Osteoblast (primary cell): Measurements from ENCODE around the gene ALS2. TPM values are rescaled to one million over a fixed set of nuclear protein-coding genes. Genes with fewer than 3 reads are reported as not detected.
A peak's percentile ranks its signal among the peaks of the same experiment; 100 is the strongest.

ENCODE experiments used
- DNase-seq: peaks from one replicate; pipeline ENCODE4 v3.0.0; 2011; ENCODE audit warnings: low spot score, mixed read lengths; ENCODE audit not compliant: insufficient read length; ENCODE audit errors: missing footprints
- H2AFZ ChIP-seq: 2 replicates; pipeline ENCODE4 v1.6.0; 2011; ENCODE audit warnings: mild to moderate bottlenecking, low read length
- H3K27ac ChIP-seq: 2 replicates; pipeline ENCODE4 v1.5.1; 2011; ENCODE audit warnings: mild to moderate bottlenecking, low read depth, low read length, moderate library complexity
- H3K27me3 ChIP-seq: 2 replicates; pipeline ENCODE4 v1.6.0; 2012; ENCODE audit warnings: mild to moderate bottlenecking, control low read depth, inconsistent platforms, low read length, moderate library complexity; ENCODE audit not compliant: insufficient read depth
- H3K36me3 ChIP-seq: 2 replicates; pipeline ENCODE4 v1.5.1; 2011; ENCODE audit warnings: mild to moderate bottlenecking, low read length, control low read depth, moderate library complexity; ENCODE audit not compliant: insufficient read depth
- H3K4me1 ChIP-seq: 2 replicates; pipeline ENCODE4 v1.5.1; 2011; ENCODE audit warnings: mild to moderate bottlenecking, low read length, control low read depth, moderate library complexity; ENCODE audit not compliant: insufficient read depth
- H3K4me2 ChIP-seq: 2 replicates; pipeline ENCODE4 v1.6.0; 2011; ENCODE audit warnings: mild to moderate bottlenecking, low read length; ENCODE audit not compliant: insufficient read depth
- H3K4me3 ChIP-seq: fragments of 200-600 bp; sonication (generic); 3 replicates; pipeline ENCODE4 v1.5.1; 2012; ENCODE audit warnings: mild to moderate bottlenecking, low read length, inconsistent platforms; ENCODE audit not compliant: insufficient read depth
- H3K79me2 ChIP-seq: 2 replicates; pipeline ENCODE4 v1.6.0; 2012; ENCODE audit warnings: mild to moderate bottlenecking, low read length, control low read depth, inconsistent platforms; ENCODE audit not compliant: insufficient read depth
- H3K9me3 ChIP-seq: 2 replicates; pipeline ENCODE4 v1.5.1; 2011; ENCODE audit warnings: low read depth, low read length, control low read depth
- H4K20me1 ChIP-seq: 2 replicates; pipeline ENCODE4 v1.6.0; 2012; ENCODE audit warnings: mild to moderate bottlenecking, low read length, control low read depth; ENCODE audit not compliant: insufficient read depth
- CTCF ChIP-seq: IDR thresholded peaks from 2 replicates; pipeline ENCODE4 v1.5.1; 2011; ENCODE audit warnings: mild to moderate bottlenecking, low read depth, low read length, moderate library complexity; ENCODE audit errors: extremely low read depth
- total RNA-seq: library from RNA; depleted of rRNA; stranded (reverse); fragments of >200 nt; gene quantifications from 2 replicates; pipeline ENCODE4 v1.2.3, GENCODE V29; 2012

Gene ALS2
- total RNA-seq, 1 donor = 39.1 TPM

DNA sequence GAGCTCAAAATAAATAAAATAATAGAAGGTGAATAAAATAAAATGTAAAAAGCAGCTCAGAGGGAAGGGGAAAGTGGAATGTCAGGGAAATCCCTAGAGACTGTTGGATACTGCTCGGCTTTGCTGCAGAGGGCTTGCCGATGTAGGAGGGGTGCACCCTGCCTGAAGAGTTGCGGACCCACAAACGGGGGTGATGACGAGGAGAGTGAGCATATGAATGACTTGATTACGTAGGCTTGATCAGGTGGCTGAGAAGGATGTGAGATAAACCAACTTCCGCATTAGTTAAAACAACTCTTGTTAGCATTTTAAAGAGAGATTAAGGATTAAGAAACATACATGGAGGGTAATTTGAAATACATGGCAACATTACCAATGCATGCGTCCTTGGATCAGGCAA is 116.4 kb downstream of the ALS2 start:
- DNase-seq = no peak
- H3K9me3 ChIP-seq = no peaks in the 10 kb centered on the region
- H3K36me3 ChIP-seq = no peaks in the 10 kb centered on the region
- H3K4me3 ChIP-seq = no peak overlapping the region
- no peaks in the 10 kb centered on the region for H3K79me2 ChIP-seq
- TF ChIP-seq CTCF = no peak
- no peaks in the 10 kb centered on the region for H3K27me3 ChIP-seq
- no peak overlapping the region for H3K27ac ChIP-seq
- no peaks in the 10 kb centered on the region for H4K20me1 ChIP-seq
- no peak overlapping the region for H2AFZ ChIP-seq
- H3K4me2 ChIP-seq = no peak overlapping the region
- H3K4me1 ChIP-seq = peaks cover 7% of the 10 kb centered on the region

DNA sequence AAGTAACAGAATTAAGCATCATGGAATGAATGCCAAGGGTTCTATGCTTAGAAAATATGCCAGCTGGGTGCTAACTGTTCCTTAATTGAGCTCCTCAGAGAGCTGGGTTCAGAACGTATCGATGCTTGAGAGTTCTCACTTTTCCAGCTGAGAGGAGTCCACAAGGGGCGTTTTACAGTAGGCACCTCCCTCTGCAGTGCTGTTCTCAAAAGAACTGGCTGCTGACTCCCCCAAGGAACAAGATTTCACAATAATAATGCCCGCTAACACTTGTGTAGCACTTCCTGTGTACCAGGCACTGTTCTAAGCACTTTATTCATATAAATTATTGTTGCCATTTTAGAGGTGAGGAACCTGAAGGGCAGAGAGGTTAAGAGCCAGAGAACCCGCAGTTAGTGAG is 119.4 kb downstream of the ALS2 start:
- Histone ChIP-seq H3K9me3 (no peaks in the 10 kb centered on the region), H3K79me2 (no peaks in the 10 kb centered on the region), H4K20me1 (no peaks in the 10 kb centered on the region), H3K4me3 (no peak overlapping the region), H3K27ac (no peak overlapping the region), H3K27me3 (no peaks in the 10 kb centered on the region), H3K4me2 (no peak overlapping the region), H2AFZ (peak overlapping the region; percentile 76), H3K4me1 (peaks cover 4% of the 10 kb centered on the region), H3K36me3 (no peaks in the 10 kb centered on the region)
- DNase-seq = no peak
- no peak for TF ChIP-seq CTCF

- Histone ChIP-seq H3K4me1 (peaks cover 8% of the 10 kb centered on the region), H2AFZ (peak overlapping the region; percentile 67), H3K36me3 (no peaks in the 10 kb centered on the region), H3K9me3 (no peaks in the 10 kb centered on the region), H3K4me3 (no peak overlapping the region), H3K27me3 (no peaks in the 10 kb centered on the region), H3K27ac (no peak overlapping the region), H3K79me2 (no peaks in the 10 kb centered on the region), H4K20me1 (no peaks in the 10 kb centered on the region), H3K4me2 (no peak overlapping the region)
- TF ChIP-seq CTCF = no peak
- DNase-seq = no peak
Measured at GRCh38 chr2:201660293-201660895, 120.3 kb downstream of the ALS2 start.

GRCh38 chr2:201656740-201657139 is 124.0 kb downstream of the ALS2 start:
- Histone ChIP-seq H3K27me3 (no peaks in the 10 kb centered on the region), H4K20me1 (no peaks in the 10 kb centered on the region), H3K4me2 (no peak overlapping the region), H3K4me1 (peaks cover 33% of the 10 kb centered on the region), H3K4me3 (no peak overlapping the region), H3K36me3 (no peaks in the 10 kb centered on the region), H3K27ac (no peak overlapping the region), H2AFZ (no peak overlapping the region), H3K79me2 (no peaks in the 10 kb centered on the region), H3K9me3 (no peaks in the 10 kb centered on the region)
- no peak for TF ChIP-seq CTCF
- no peak for DNase-seq
